Smooth muscle cell (in vitro differentiated cells): ENCODE measurements around the gene CHI3L1. TPM values are rescaled to one million over a fixed set of nuclear protein-coding genes. Genes with fewer than 3 reads are reported as not detected.

Experiments
- DNase-seq: peaks from one replicate; lab custom pipeline; 2025; ENCODE audit not compliant: unreplicated experiment; lab: John Stamatoyannopoulos, UW
- H2AFZ ChIP-seq: fragments of 200-600 bp; sonication (generic); 2 replicates; pipeline ENCODE4 v1.6.0; 2016; ENCODE audit warnings: antibody characterized with exemption, low read depth, mild to moderate bottlenecking
- H3F3A ChIP-seq: fragments of 200-600 bp; sonication (generic); 2 replicates; pipeline ENCODE4 v1.6.0; 2017; ENCODE audit warnings: antibody characterized with exemption, low read depth
- H3K27ac ChIP-seq: fragments of 200-600 bp; sonication (generic); 2 replicates; pipeline ENCODE4 v1.5.1; 2016; ENCODE audit warnings: low read depth, mild to moderate bottlenecking
- H3K27me3 ChIP-seq: fragments of 200-600 bp; sonication (generic); 2 replicates; pipeline ENCODE4 v1.6.1; 2016; ENCODE audit warnings: low read depth, mild to moderate bottlenecking
- H3K36me3 ChIP-seq: fragments of 200-600 bp; sonication (generic); 2 replicates; pipeline ENCODE4 v1.5.1; 2016; ENCODE audit warnings: low read depth
- H3K4me1 ChIP-seq: fragments of 200-600 bp; sonication (generic); 2 replicates; pipeline ENCODE4 v1.5.1; 2016; ENCODE audit warnings: low read depth
- H3K4me2 ChIP-seq: fragments of 200-600 bp; sonication (generic); 2 replicates; pipeline ENCODE4 v1.6.0; 2016; ENCODE audit warnings: mild to moderate bottlenecking
- H3K4me3 ChIP-seq: fragments of 200-600 bp; sonication (generic); 2 replicates; pipeline ENCODE4 v1.5.1; 2016; ENCODE audit warnings: mild to moderate bottlenecking
- H3K79me2 ChIP-seq: fragments of 200-600 bp; sonication (generic); 2 replicates; pipeline ENCODE4 v1.6.0; 2016; ENCODE audit warnings: low read depth, mild to moderate bottlenecking
- H3K9ac ChIP-seq: fragments of 200-600 bp; sonication (generic); 2 replicates; pipeline ENCODE4 v1.6.0; 2016; ENCODE audit warnings: low read depth
- H3K9me3 ChIP-seq: fragments of 200-600 bp; sonication (generic); replicated peaks from 2 replicates; pipeline ENCODE4 v1.5.1; 2016; ENCODE audit warnings: low read depth
- H4K20me1 ChIP-seq: fragments of 200-600 bp; sonication (generic); 2 replicates; pipeline ENCODE4 v1.6.0; 2016; ENCODE audit warnings: low read depth
- CTCF ChIP-seq: fragments of 200-600 bp; sonication (generic); IDR thresholded peaks from 2 replicates; pipeline ENCODE4 v1.5.1; 2017; ENCODE audit warnings: borderline replicate concordance, mild to moderate bottlenecking, antibody characterized with exemption; ENCODE audit not compliant: insufficient read depth, poor library complexity, severe bottlenecking
- WGBS: methylation state at CpG from one replicate; pipeline ENCODE4 v1.1.7; 2016; ENCODE audit warnings: low lambda C conversion rate; 5-methylcytosine and 5-hydroxymethylcytosine counted together
- polyA plus RNA-seq: library from polyadenylated mRNA; unstranded; fragments of >200 nt; fragmentation: Nextera tagmentation; extraction: Ambion mirVana; gene quantifications from 2 replicates; pipeline ENCODE4 v1.2.1, GENCODE V29; 2016
- total RNA-seq: library from RNA; depleted of rRNA; stranded (reverse); fragments of >200 nt; gene quantifications from 2 replicates; pipeline ENCODE4 v1.2.3, GENCODE V29; 2014

The CHI3L1 gene
- total and polyA plus RNA-seq, 2 experiments from 2014 or later, result 45.4 to 53.6 TPM

GRCh38 chr1:203185061-203185461 lies 1.4 kb downstream of the CHI3L1 start:
- Histone ChIP-seq H3K27me3 (no peaks in the 10 kb centered on the region), H2AFZ (no peak overlapping the region), H3K4me1 (peaks cover 38% of the 10 kb centered on the region), H4K20me1 (no peaks in the 10 kb centered on the region), H3K27ac (no peak overlapping the region), H3K4me3 (no peak overlapping the region), H3K9me3 (no peaks in the 10 kb centered on the region), H3K9ac (no peak overlapping the region), H3K79me2 (no peaks in the 10 kb centered on the region), H3F3A (peaks cover 7% of the 10 kb centered on the region), H3K36me3 (no peaks in the 10 kb centered on the region), H3K4me2 (no peak overlapping the region)
- no peak for DNase-seq
- no peak for TF ChIP-seq CTCF
- 94% methylated on average over 10 of the region's 10 CpGs for WGBS

- no peaks in the 10 kb centered on the region for H3K27me3 ChIP-seq
- H3K9me3 ChIP-seq, result no peaks in the 10 kb centered on the region
- H3K79me2 ChIP-seq, result no peaks in the 10 kb centered on the region
- no peaks in the 10 kb centered on the region for H3K36me3 ChIP-seq
- H4K20me1 ChIP-seq, result no peaks in the 10 kb centered on the region
- no peak for TF ChIP-seq CTCF
- peaks cover 38% of the 10 kb centered on the region for H3K4me1 ChIP-seq
- H3F3A ChIP-seq, result peaks cover 7% of the 10 kb centered on the region
- no peak overlapping the region for H3K9ac ChIP-seq
- 89% methylated on average over 4 of the region's 4 CpGs for WGBS
- no peak overlapping the region for H3K4me2 ChIP-seq
- no peak overlapping the region for H3K4me3 ChIP-seq
- no peak for DNase-seq
- H2AFZ ChIP-seq, result no peak overlapping the region
- no peak overlapping the region for H3K27ac ChIP-seq
Observed at GRCh38 chr1:203184467-203184866, 2.0 kb downstream of the CHI3L1 start.

- WGBS, result 86% methylated on average over 2 of the region's 2 CpGs
- no peaks in the 10 kb centered on the region for H3K36me3 ChIP-seq
- no peak overlapping the region for H3K4me2 ChIP-seq
- no peak overlapping the region for H3K27ac ChIP-seq
- no peaks in the 10 kb centered on the region for H3K9me3 ChIP-seq
- peaks cover 7% of the 10 kb centered on the region for H3F3A ChIP-seq
- TF ChIP-seq CTCF, result no peak
- no peak overlapping the region for H3K9ac ChIP-seq
- H4K20me1 ChIP-seq, result no peaks in the 10 kb centered on the region
- H3K4me3 ChIP-seq, result no peak overlapping the region
- peaks cover 40% of the 10 kb centered on the region for H3K4me1 ChIP-seq
- no peak for DNase-seq
- H3K27me3 ChIP-seq, result no peaks in the 10 kb centered on the region
- H3K79me2 ChIP-seq, result no peaks in the 10 kb centered on the region
- H2AFZ ChIP-seq, result no peak overlapping the region
Observed at GRCh38 chr1:203183828-203184227, 2.7 kb downstream of the CHI3L1 start.

DNA sequence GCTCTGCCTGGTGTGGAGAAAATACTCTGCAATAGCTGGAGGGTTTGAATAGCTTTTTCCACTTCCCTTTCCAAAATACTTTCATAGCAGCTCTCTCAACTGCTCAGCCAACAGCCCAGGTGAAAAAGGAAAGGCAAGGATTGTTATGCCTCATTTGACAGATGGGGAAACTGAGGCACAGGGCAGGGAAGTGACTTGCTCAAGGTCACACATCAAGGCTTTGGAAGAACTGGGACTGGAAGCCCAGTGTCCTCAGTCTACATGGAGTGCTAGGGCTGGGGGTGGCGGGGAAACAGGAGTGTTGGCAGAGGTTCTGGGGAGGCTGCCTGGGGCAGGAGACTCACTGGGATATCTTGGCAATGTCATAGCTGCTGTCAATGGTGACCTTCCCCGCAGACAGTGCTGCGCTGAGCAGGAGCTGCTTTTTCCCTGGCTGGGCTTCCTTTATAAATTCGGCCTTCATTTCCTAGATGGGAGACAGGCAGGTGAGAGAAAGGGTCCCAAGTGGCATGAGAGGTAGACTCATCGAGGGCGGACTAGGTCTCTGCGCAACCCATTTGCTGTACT lies 4.0 kb downstream of the CHI3L1 start:
- WGBS, result 99% methylated on average over 7 of the region's 7 CpGs
- no peak overlapping the region for H3K4me2 ChIP-seq

More for the DNA sequence above, 4.0 kb downstream of the CHI3L1 start:
- H3F3A ChIP-seq, result peaks cover 2% of the 10 kb centered on the region
- no peak overlapping the region for H3K4me3 ChIP-seq
- TF ChIP-seq CTCF, result no peak
- H3K27me3 ChIP-seq, result no peaks in the 10 kb centered on the region
- no peaks in the 10 kb centered on the region for H3K9me3 ChIP-seq
- H4K20me1 ChIP-seq, result no peaks in the 10 kb centered on the region
- no peak for DNase-seq
- peaks cover 46% of the 10 kb centered on the region for H3K4me1 ChIP-seq
- H3K27ac ChIP-seq, result no peak overlapping the region
- no peak overlapping the region for H2AFZ ChIP-seq
- no peaks in the 10 kb centered on the region for H3K79me2 ChIP-seq
- H3K36me3 ChIP-seq, result no peaks in the 10 kb centered on the region
- H3K9ac ChIP-seq, result no peak overlapping the region
